IPS-18a (cell line): ENCODE results near the gene ITGB5.

Source experiments
- H3K27ac ChIP-seq: one replicate; pipeline ENCODE4 v1.5.1; 2013; ENCODE audit warnings: low read length
- H3K27me3 ChIP-seq: one replicate; pipeline ENCODE4 v1.6.1; 2013; ENCODE audit warnings: mild to moderate bottlenecking, low read length; ENCODE audit not compliant: control insufficient read depth, insufficient read depth
- H3K36me3 ChIP-seq: one replicate; pipeline ENCODE4 v1.6.1; 2013; ENCODE audit warnings: low read depth, low read length; ENCODE audit not compliant: control insufficient read depth
- H3K4me1 ChIP-seq: one replicate; pipeline ENCODE4 v1.6.1; 2013; ENCODE audit warnings: low read depth, low read length; ENCODE audit not compliant: control insufficient read depth
- H3K4me3 ChIP-seq: one replicate; pipeline ENCODE4 v1.5.1; 2013; ENCODE audit warnings: low read length
- H3K9ac ChIP-seq: one replicate; pipeline ENCODE4 v1.6.1; 2013; ENCODE audit warnings: mild to moderate bottlenecking, low read length, moderate library complexity
- H3K9me3 ChIP-seq: one replicate; pipeline ENCODE4 v1.6.1; 2013; ENCODE audit warnings: low read depth, low read length; ENCODE audit not compliant: control insufficient read depth

The ITGB5 gene

DNA sequence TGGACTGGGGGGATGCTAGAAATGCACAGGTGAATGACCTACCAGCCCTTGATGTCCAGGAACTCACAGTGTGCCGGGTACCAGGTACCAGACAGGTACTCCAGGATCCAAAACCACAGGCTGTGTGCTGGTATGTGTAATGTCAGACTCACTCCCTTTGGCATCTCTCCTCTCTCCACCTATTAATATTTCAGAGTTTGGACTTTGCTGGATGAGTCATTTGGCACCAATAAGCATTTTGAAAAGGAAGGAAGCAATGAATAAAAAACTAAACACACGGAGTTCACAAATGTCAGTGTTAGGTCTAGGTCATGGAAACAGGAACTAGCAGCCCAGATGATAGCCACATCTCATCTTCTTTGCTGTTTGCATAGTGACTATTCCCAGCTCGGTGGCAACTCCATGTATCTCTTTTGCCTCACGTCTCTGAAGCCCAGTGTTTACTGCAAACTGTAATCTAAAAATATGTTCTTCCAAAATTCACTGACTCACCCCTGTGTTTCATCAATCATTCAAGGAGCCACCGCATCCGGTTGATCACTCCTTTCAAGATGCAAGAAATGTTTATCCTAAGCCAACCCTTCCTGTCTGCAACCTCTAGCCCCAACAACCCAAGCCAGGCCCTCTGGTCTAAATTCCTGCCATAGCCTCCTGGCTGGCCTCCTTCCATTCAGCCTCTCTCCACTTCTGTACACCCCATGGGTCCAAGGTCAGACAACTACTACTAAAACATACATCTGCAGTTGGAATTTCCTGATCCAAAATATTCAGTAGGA, 8.4 kb downstream of the ITGB5 start:
- Histone ChIP-seq H3K9ac (no peak overlapping the region), H3K27ac (no peak overlapping the region)

DNA sequence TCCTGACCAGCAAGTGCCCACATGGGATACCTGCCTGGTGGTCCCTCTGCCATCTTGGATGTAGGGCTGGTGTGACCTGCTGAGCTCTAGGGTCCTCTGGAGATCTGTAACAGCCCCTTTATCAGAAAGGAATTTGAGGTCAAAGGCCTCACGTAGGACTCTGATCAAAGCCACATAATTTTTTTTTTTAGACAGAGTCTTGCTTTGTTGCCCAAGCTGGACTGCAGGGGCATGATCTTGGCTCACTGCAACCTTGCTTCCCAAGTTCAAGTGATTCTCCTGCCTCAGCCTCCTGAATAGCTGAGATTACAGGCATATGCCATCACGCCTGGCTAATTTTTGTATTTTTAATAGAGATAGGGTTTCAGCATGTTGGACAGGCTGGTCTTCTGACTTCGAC, 9.5 kb downstream of the ITGB5 start:
- Histone ChIP-seq H3K36me3 (peaks cover 4% of the 10 kb centered on the region), H3K27ac (no peak overlapping the region), H3K4me3 (no peak overlapping the region), H3K9me3 (no peaks in the 10 kb centered on the region), H3K27me3 (no peaks in the 10 kb centered on the region), H3K9ac (no peak overlapping the region), H3K4me1 (peaks cover 24% of the 10 kb centered on the region)

More for the DNA sequence above, 8.4 kb downstream of the ITGB5 start:
- no peaks in the 10 kb centered on the region for H3K27me3 ChIP-seq
- no peaks in the 10 kb centered on the region for H3K36me3 ChIP-seq
- peaks cover 27% of the 10 kb centered on the region for H3K4me1 ChIP-seq
- no peak overlapping the region for H3K4me3 ChIP-seq
- H3K9me3 ChIP-seq: no peaks in the 10 kb centered on the region

DNA sequence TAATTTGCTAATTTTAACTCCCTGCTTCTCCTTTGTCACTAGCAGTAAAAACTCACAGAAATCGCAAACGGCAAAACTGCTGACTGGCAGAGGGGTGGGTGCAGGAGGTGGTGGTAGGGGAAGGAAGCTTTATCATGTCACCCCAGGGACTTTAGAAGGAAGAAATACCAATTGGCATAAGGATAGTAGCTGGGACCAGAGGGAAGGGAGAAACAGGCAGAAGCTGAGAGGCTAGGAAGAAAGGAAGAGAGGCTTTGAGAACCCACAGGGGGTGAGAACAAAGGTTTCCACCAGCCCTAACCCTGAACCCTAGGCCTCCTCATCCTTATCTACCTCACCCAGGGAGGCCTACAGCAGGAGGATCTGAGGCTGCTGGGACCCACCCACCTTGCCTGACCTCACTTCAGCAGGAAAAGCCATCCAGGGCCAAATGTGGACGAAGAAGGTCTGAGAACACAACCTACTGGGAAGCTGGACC, 10.7 kb downstream of the ITGB5 start:
- Histone ChIP-seq H3K4me1 (peaks cover 19% of the 10 kb centered on the region), H3K27me3 (no peaks in the 10 kb centered on the region), H3K36me3 (peaks cover 13% of the 10 kb centered on the region), H3K27ac (no peak overlapping the region), H3K9me3 (no peaks in the 10 kb centered on the region), H3K4me3 (no peak overlapping the region), H3K9ac (no peak overlapping the region)

DNA sequence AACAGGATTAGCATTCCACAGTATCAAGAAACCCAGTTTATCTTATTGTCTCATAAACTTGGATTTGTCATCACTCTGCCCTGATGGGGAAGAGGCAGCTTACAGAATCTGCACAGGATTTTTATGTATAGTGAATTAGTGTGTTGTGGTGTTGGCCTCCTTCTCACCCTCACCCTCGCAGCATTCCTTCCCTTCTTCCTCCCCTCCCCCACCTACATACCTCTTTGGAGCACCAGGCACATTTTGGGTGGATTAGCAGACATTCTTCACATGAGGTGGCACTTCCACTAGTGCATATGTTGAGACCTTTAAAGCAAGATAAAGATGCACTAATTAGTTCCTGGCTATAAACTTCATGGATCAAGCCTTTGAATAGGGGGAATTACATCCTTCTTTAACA, 13.9 kb downstream of the ITGB5 start:
- Histone ChIP-seq H3K27me3 (no peaks in the 10 kb centered on the region), H3K36me3 (peaks cover 20% of the 10 kb centered on the region), H3K9ac (no peak overlapping the region), H3K9me3 (no peaks in the 10 kb centered on the region), H3K4me1 (peaks cover 11% of the 10 kb centered on the region), H3K4me3 (no peak overlapping the region), H3K27ac (no peak overlapping the region)

- H3K4me1 ChIP-seq: no peaks in the 10 kb centered on the region
- H3K9ac ChIP-seq: no peak overlapping the region
- H3K27me3 ChIP-seq: no peaks in the 10 kb centered on the region
- H3K9me3 ChIP-seq: no peaks in the 10 kb centered on the region
- H3K27ac ChIP-seq: no peak overlapping the region
- H3K4me3 ChIP-seq: no peak overlapping the region
- H3K36me3 ChIP-seq: peaks cover 21% of the 10 kb centered on the region
Observed at GRCh38 chr3:124867511-124867910, 19.7 kb downstream of the ITGB5 start.

GRCh38 chr3:124862006-124862405, 25.2 kb downstream of the ITGB5 start:
- Histone ChIP-seq H3K36me3 (peaks cover 3% of the 10 kb centered on the region), H3K4me3 (no peak overlapping the region), H3K27ac (no peak overlapping the region), H3K9ac (no peak overlapping the region), H3K9me3 (no peaks in the 10 kb centered on the region), H3K4me1 (peaks cover 11% of the 10 kb centered on the region), H3K27me3 (no peaks in the 10 kb centered on the region)

DNA sequence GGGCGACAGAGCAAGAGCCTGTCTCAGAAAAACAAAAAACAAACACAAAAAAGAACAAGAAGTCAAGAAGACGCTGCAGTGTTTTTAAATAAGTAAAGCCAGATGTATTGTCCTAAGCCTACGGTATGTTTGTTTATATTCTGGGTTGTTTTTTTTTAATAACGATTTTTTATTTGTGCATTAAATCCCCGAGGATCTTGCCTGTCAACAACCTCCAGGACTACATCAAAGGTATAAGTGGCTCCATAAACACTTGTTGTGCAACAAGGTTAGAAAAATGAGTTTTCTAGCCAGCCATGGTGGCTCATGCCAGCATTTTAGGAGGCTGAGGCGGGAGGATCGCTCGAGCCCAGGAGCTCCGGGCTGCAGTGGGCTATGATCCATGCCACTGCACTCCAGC, 26.1 kb downstream of the ITGB5 start:
- Histone ChIP-seq H3K27me3 (no peaks in the 10 kb centered on the region), H3K4me3 (no peak overlapping the region), H3K4me1 (peaks cover 11% of the 10 kb centered on the region), H3K36me3 (peaks cover 5% of the 10 kb centered on the region), H3K9ac (no peak overlapping the region), H3K9me3 (no peaks in the 10 kb centered on the region), H3K27ac (no peak overlapping the region)

DNA sequence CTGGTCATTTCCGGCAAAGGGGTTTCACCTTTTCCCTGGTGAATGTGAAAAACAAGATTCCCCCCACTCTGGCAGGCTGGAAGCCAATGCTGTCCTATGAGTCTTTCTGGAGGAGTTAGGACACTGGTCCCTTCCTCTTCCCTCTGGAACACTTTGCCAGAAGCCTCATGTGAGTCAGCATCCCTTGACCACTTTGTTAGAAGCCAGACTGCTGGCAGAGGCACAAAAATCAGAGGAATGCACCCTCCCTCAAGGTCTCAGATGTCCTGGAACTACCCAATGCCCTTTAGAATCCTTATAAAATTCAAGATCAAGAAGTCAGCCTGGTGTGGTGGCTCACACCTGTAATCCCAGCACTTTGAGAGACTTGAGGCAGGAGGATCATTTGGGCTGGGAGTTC, 26.6 kb downstream of the ITGB5 start:
- Histone ChIP-seq H3K9me3 (no peaks in the 10 kb centered on the region), H3K27ac (no peak overlapping the region), H3K27me3 (no peaks in the 10 kb centered on the region), H3K9ac (no peak overlapping the region), H3K36me3 (peaks cover 9% of the 10 kb centered on the region), H3K4me1 (peaks cover 11% of the 10 kb centered on the region), H3K4me3 (no peak overlapping the region)

GRCh38 chr3:124859025-124859424, 28.1 kb downstream of the ITGB5 start:
- H3K36me3 ChIP-seq: peaks cover 11% of the 10 kb centered on the region
- H3K4me3 ChIP-seq: no peak overlapping the region

DNA sequence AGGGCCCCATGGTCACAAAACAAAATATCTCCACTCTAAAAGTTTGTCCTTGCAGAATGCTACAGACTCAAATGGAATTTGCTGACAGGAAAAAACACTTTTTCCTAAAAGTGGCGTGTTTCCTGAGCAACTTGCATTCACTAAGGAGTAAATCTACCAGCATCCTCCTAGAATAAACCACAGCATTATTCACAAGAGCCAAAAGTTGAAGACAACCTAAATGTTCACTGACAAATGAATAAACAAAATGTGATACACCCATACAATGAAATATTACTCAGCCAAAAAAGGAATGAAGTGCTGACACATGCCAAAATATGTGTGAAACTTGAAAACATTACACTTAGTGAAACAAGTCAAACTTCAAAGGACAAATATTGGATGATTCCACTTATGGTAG, 28.9 kb downstream of the ITGB5 start:
- H3K4me1 ChIP-seq: peaks cover 11% of the 10 kb centered on the region
- H3K9me3 ChIP-seq: no peaks in the 10 kb centered on the region
- H3K27ac ChIP-seq: no peak overlapping the region
- H3K9ac ChIP-seq: no peak overlapping the region
- peaks cover 11% of the 10 kb centered on the region for H3K36me3 ChIP-seq
- no peaks in the 10 kb centered on the region for H3K27me3 ChIP-seq
- H3K4me3 ChIP-seq: no peak overlapping the region

More at GRCh38 chr3:124859025-124859424, 28.1 kb downstream of the ITGB5 start:
- peaks cover 11% of the 10 kb centered on the region for H3K4me1 ChIP-seq
- H3K9ac ChIP-seq: no peak overlapping the region
- H3K27ac ChIP-seq: no peak overlapping the region
- H3K27me3 ChIP-seq: no peaks in the 10 kb centered on the region
- no peaks in the 10 kb centered on the region for H3K9me3 ChIP-seq

- Histone ChIP-seq H3K4me1 (peaks cover 11% of the 10 kb centered on the region), H3K4me3 (no peak overlapping the region), H3K27ac (no peak overlapping the region), H3K9ac (no peak overlapping the region), H3K9me3 (no peaks in the 10 kb centered on the region), H3K36me3 (peaks cover 11% of the 10 kb centered on the region), H3K27me3 (no peaks in the 10 kb centered on the region)
Observed at GRCh38 chr3:124856677-124857076, 30.5 kb downstream of the ITGB5 start.

DNA sequence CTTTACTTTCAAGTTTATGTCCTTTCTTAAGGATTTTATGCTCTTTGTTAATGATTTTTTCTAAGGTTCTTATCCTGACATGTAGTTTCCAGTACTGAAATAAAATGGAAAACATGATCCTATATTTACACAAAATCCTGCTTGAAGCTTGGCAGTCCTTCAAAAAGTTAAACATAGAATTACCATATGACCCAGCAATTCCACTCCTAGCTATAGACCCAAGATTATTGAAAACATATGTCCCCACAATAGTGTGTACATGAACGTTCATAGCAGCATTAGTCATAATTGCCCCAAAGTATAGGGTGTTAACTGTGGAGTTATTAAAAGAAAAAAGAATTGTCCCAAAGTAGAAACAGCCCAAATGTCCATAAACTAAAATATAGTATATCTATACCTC, 33.2 kb downstream of the ITGB5 start:
- Histone ChIP-seq H3K27ac (no peak overlapping the region), H3K36me3 (peaks cover 11% of the 10 kb centered on the region), H3K9ac (no peak overlapping the region), H3K9me3 (no peaks in the 10 kb centered on the region), H3K4me1 (peaks cover 8% of the 10 kb centered on the region), H3K4me3 (no peak overlapping the region), H3K27me3 (no peaks in the 10 kb centered on the region)
